ENCODE results near the gene DCTN4.
A peak's percentile ranks its signal among the peaks of the same experiment; 100 is the strongest.

The DCTN4 gene

DNA sequence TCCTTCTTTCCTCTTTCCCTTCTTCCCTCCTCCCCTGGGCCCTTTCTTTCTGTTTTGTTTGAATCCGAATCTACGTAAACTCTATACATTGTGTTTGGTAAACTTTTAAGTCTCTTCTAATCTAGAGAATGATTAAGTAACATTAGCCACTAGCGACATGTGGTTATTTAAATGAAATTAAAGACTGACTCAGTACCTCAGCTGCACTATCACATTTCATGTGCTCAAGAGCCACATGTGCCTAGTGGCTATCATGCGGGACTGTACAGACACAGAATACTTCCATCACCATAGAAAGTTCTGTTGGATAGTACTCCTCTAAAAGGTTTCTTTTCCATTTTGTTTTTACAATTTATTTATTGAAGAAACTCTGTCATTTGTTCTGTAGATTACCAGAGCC, 29.0 kb downstream of the DCTN4 start:
- Histone ChIP-seq H3K4me2 (ENCODE audit: low read length) (no peak overlapping the region), H3K27me3 (ENCODE audit: control insufficient read depth, insufficient read depth, low read length) (no peaks in the 10 kb centered on the region), H3K4me3 (ENCODE audit: low read length) (no peak overlapping the region), H3K9me3 (replicated peaks; ENCODE audit: low read length) (no peaks in the 10 kb centered on the region), H3K36me3 (ENCODE audit: insufficient read depth, low read length) (peaks cover 65% of the 10 kb centered on the region), H3K9ac (ENCODE audit: low read depth, low read length) (no peak overlapping the region), H3K4me1 (ENCODE audit: control insufficient read depth, insufficient read depth, low read length) (no peaks in the 10 kb centered on the region)

GRCh38 chr5:150723845-150724244, 35.0 kb downstream of the DCTN4 start:
- no peaks in the 10 kb centered on the region for H3K27me3 ChIP-seq (ENCODE audit: control insufficient read depth, insufficient read depth, low read length)
- H3K9ac ChIP-seq (ENCODE audit: low read depth, low read length): no peak overlapping the region
- H3K4me3 ChIP-seq (ENCODE audit: low read length): no peak overlapping the region
- H3K36me3 ChIP-seq (ENCODE audit: insufficient read depth, low read length): peaks cover 78% of the 10 kb centered on the region
- H3K4me2 ChIP-seq (ENCODE audit: low read length): no peak overlapping the region
- no peaks in the 10 kb centered on the region for H3K9me3 ChIP-seq (replicated peaks; ENCODE audit: low read length)
- peaks cover 6% of the 10 kb centered on the region for H3K4me1 ChIP-seq (ENCODE audit: control insufficient read depth, insufficient read depth, low read length)

- Histone ChIP-seq H3K4me3 (ENCODE audit: low read length) (no peak overlapping the region), H3K9me3 (replicated peaks; ENCODE audit: low read length) (no peaks in the 10 kb centered on the region), H3K36me3 (ENCODE audit: insufficient read depth, low read length) (peaks cover 72% of the 10 kb centered on the region), H3K4me1 (ENCODE audit: control insufficient read depth, insufficient read depth, low read length) (no peaks in the 10 kb centered on the region), H3K9ac (ENCODE audit: low read depth, low read length) (no peak overlapping the region), H3K4me2 (ENCODE audit: low read length) (no peak overlapping the region), H3K27me3 (ENCODE audit: control insufficient read depth, insufficient read depth, low read length) (no peaks in the 10 kb centered on the region)
These were observed 48.7 kb downstream of the DCTN4 start for GRCh38 chr5:150710165-150710564.

- Histone ChIP-seq H3K9ac (ENCODE audit: low read depth, low read length) (no peak overlapping the region), H3K4me3 (ENCODE audit: low read length) (no peak overlapping the region), H3K4me2 (ENCODE audit: low read length) (no peak overlapping the region), H3K36me3 (ENCODE audit: insufficient read depth, low read length) (peaks cover 45% of the 10 kb centered on the region), H3K27me3 (ENCODE audit: control insufficient read depth, insufficient read depth, low read length) (no peaks in the 10 kb centered on the region), H3K4me1 (ENCODE audit: control insufficient read depth, insufficient read depth, low read length) (no peaks in the 10 kb centered on the region), H3K9me3 (replicated peaks; ENCODE audit: low read length) (no peaks in the 10 kb centered on the region)
These were observed 51.9 kb downstream of the DCTN4 start for GRCh38 chr5:150706776-150707390.

- no peak overlapping the region for H3K4me2 ChIP-seq (ENCODE audit: low read length)
- peaks cover 6% of the 10 kb centered on the region for H3K4me1 ChIP-seq (ENCODE audit: control insufficient read depth, insufficient read depth, low read length)
- H3K36me3 ChIP-seq (ENCODE audit: insufficient read depth, low read length): peaks cover 22% of the 10 kb centered on the region
- no peak overlapping the region for H3K4me3 ChIP-seq (ENCODE audit: low read length)
- H3K9me3 ChIP-seq (replicated peaks; ENCODE audit: low read length): no peaks in the 10 kb centered on the region
- no peaks in the 10 kb centered on the region for H3K27me3 ChIP-seq (ENCODE audit: control insufficient read depth, insufficient read depth, low read length)
- H3K9ac ChIP-seq (ENCODE audit: low read depth, low read length): no peak overlapping the region
These were observed 55.1 kb downstream of the DCTN4 start for GRCh38 chr5:150703762-150704161.

- H3K9me3 ChIP-seq (replicated peaks; ENCODE audit: low read length): no peaks in the 10 kb centered on the region
- H3K27me3 ChIP-seq (ENCODE audit: control insufficient read depth, insufficient read depth, low read length): no peaks in the 10 kb centered on the region
- H3K4me1 ChIP-seq (ENCODE audit: control insufficient read depth, insufficient read depth, low read length): peaks cover 6% of the 10 kb centered on the region
- peaks cover 37% of the 10 kb centered on the region for H3K36me3 ChIP-seq (ENCODE audit: insufficient read depth, low read length)
- H3K9ac ChIP-seq (ENCODE audit: low read depth, low read length): peak within 1 kb of the TSS; percentile 99
- peak within 1 kb of the TSS; percentile 100 for H3K4me3 ChIP-seq (ENCODE audit: low read length)
- H3K4me2 ChIP-seq (ENCODE audit: low read length): peak within 1 kb of the TSS; percentile 93
These were observed 58.0 kb downstream of the DCTN4 start, which contains the start of gene RBM22 for GRCh38 chr5:150700594-150701377. Gene RBM22, minus strand, starts transcription at chr5:150701062. Its CDS starts 77 bp downstream, at chr5:150700985.

DNA sequence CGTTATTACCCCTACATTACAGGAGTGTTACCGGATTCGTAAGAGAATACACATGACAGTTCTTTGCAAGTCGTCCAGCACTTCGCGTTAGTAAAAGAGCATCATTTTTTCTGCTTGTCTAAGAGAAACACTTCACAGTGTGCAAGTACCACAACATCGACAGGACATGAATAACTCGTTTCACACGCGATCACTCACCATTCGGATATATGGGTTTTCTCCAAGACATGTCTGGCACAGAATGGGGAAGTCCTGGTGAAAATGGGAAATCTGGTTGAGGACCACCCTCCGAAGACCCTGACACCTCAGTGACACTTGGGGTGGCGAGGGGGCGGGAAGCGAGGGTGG, 58.6 kb downstream of the DCTN4 start:
- Histone ChIP-seq H3K4me1 (ENCODE audit: control insufficient read depth, insufficient read depth, low read length) (peaks cover 6% of the 10 kb centered on the region), H3K27me3 (ENCODE audit: control insufficient read depth, insufficient read depth, low read length) (no peaks in the 10 kb centered on the region), H3K9ac (ENCODE audit: low read depth, low read length) (peak overlapping the region; percentile 99), H3K4me2 (ENCODE audit: low read length) (peak overlapping the region; percentile 93), H3K36me3 (ENCODE audit: insufficient read depth, low read length) (peaks cover 43% of the 10 kb centered on the region), H3K4me3 (ENCODE audit: low read length) (peak overlapping the region; percentile 100), H3K9me3 (replicated peaks; ENCODE audit: low read length) (no peaks in the 10 kb centered on the region)

- no peak overlapping the region for H3K4me2 ChIP-seq (ENCODE audit: low read length)
- H3K4me1 ChIP-seq (ENCODE audit: control insufficient read depth, insufficient read depth, low read length): peaks cover 9% of the 10 kb centered on the region
- no peaks in the 10 kb centered on the region for H3K9me3 ChIP-seq (replicated peaks; ENCODE audit: low read length)
- H3K4me3 ChIP-seq (ENCODE audit: low read length): no peak overlapping the region
- peaks cover 92% of the 10 kb centered on the region for H3K36me3 ChIP-seq (ENCODE audit: insufficient read depth, low read length)
- no peaks in the 10 kb centered on the region for H3K27me3 ChIP-seq (ENCODE audit: control insufficient read depth, insufficient read depth, low read length)
- H3K9ac ChIP-seq (ENCODE audit: low read depth, low read length): no peak overlapping the region
These were observed 64.2 kb downstream of the DCTN4 start for GRCh38 chr5:150694612-150695011.

- Histone ChIP-seq H3K9me3 (replicated peaks; ENCODE audit: low read length) (no peaks in the 10 kb centered on the region), H3K9ac (ENCODE audit: low read depth, low read length) (no peak overlapping the region), H3K27me3 (ENCODE audit: control insufficient read depth, insufficient read depth, low read length) (no peaks in the 10 kb centered on the region), H3K4me3 (ENCODE audit: low read length) (no peak overlapping the region), H3K36me3 (ENCODE audit: insufficient read depth, low read length) (peaks cover 70% of the 10 kb centered on the region), H3K4me2 (ENCODE audit: low read length) (no peak overlapping the region), H3K4me1 (ENCODE audit: control insufficient read depth, insufficient read depth, low read length) (peaks cover 6% of the 10 kb centered on the region)
These were observed 66.5 kb downstream of the DCTN4 start for GRCh38 chr5:150692276-150692675.

- Histone ChIP-seq H3K4me3 (ENCODE audit: low read length) (no peak overlapping the region), H3K27me3 (ENCODE audit: control insufficient read depth, insufficient read depth, low read length) (no peaks in the 10 kb centered on the region), H3K9me3 (replicated peaks; ENCODE audit: low read length) (no peaks in the 10 kb centered on the region), H3K36me3 (ENCODE audit: insufficient read depth, low read length) (peaks cover 55% of the 10 kb centered on the region), H3K4me2 (ENCODE audit: low read length) (no peak overlapping the region), H3K9ac (ENCODE audit: low read depth, low read length) (no peak overlapping the region), H3K4me1 (ENCODE audit: control insufficient read depth, insufficient read depth, low read length) (peaks cover 6% of the 10 kb centered on the region)
These were observed 68.1 kb downstream of the DCTN4 start for GRCh38 chr5:150690760-150691159.

DNA sequence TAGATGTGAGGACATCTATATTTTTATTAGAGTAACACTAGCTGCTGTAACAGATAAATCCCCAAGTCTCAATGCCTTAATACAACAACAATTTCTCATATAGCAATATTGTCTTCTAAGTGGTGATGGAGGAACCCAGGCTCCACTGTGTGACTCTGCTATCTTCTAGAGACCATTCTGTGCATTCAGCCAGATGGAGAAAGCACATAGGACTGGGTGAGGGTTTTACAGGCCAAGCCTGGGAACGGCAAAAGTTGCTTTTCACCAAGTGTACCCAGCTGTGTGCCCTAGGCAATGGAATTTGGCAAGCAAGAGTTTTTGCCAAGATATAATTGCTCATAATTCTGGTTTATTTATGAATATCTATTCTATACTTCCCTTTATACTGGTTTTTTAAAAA, 69.7 kb downstream of the DCTN4 start:
- Histone ChIP-seq H3K4me1 (ENCODE audit: control insufficient read depth, insufficient read depth, low read length) (no peaks in the 10 kb centered on the region), H3K4me2 (ENCODE audit: low read length) (no peak overlapping the region), H3K4me3 (ENCODE audit: low read length) (no peak overlapping the region), H3K36me3 (ENCODE audit: insufficient read depth, low read length) (peaks cover 39% of the 10 kb centered on the region), H3K27me3 (ENCODE audit: control insufficient read depth, insufficient read depth, low read length) (no peaks in the 10 kb centered on the region), H3K9ac (ENCODE audit: low read depth, low read length) (no peak overlapping the region), H3K9me3 (replicated peaks; ENCODE audit: low read length) (no peaks in the 10 kb centered on the region)

DNA sequence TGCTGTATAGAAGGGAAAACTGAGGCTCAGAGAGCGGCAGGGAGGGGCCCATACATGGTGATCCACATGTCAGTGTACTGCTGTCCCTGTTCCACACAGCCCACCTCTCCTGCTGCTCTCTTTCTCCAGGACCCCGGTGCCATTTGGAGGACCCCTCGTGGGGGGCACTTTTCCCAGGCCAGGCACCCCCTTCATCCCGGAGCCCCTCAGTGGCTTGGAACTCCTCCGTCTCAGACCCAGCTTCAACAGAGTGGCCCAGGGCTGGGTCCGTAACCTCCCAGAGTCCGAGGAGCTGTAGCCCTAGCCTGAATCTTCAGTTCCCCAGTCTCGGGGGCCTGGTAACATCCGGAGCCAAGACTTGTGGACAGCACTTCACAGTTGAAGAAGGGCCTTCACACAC, 82.2 kb downstream of the DCTN4 start:
- Histone ChIP-seq H3K4me3 (ENCODE audit: low read length) (no peak overlapping the region), H3K9me3 (replicated peaks; ENCODE audit: low read length) (no peaks in the 10 kb centered on the region)

More for the DNA sequence above, 82.2 kb downstream of the DCTN4 start:
- no peaks in the 10 kb centered on the region for H3K36me3 ChIP-seq (ENCODE audit: insufficient read depth, low read length)
- no peak overlapping the region for H3K9ac ChIP-seq (ENCODE audit: low read depth, low read length)
- no peak overlapping the region for H3K4me2 ChIP-seq (ENCODE audit: low read length)
- H3K27me3 ChIP-seq (ENCODE audit: control insufficient read depth, insufficient read depth, low read length): peaks cover 10% of the 10 kb centered on the region
- H3K4me1 ChIP-seq (ENCODE audit: control insufficient read depth, insufficient read depth, low read length): peaks cover 22% of the 10 kb centered on the region
